IMR-90 (cell line): ENCODE data around the gene RCOR3. TPM values are rescaled to one million over a fixed set of nuclear protein-coding genes. Genes with fewer than 3 reads are reported as not detected.

Experiments
- ATAC-seq: fragments of 200-7000 bp; cut with Tn5 transposase; 2 replicates; pipeline ENCODE4 v1.9.1; 2020; ENCODE audit warnings: low read depth, mild to moderate bottlenecking, moderate library complexity
- BruUV-seq: library from RNA; stranded (reverse); fragments of 400-500 nt; replicated peaks from 2 replicates; lab custom pipeline; 2021; lab: Mats Ljungman, UMichigan
- CTCF ChIA-PET: fragments of 300-600 bp; formaldehyde crosslinking; extraction: SDS; loops from one replicate; lab custom pipeline; 2021; ENCODE audit warnings: antibody characterized with exemption; lab: Yijun Ruan, JAX
- POLR2A ChIA-PET: fragments of 300-600 bp; sonication (Branson Sonifier 250); formaldehyde crosslinking; loops from one replicate; lab custom pipeline; 2022; ENCODE audit warnings: antibody characterized with exemption; ENCODE audit not compliant: unreplicated experiment; lab: Charles Lee
- DNase-seq: peaks from one replicate; pipeline ENCODE4 v3.0.0; 2013
- H2AFZ ChIP-seq: replicated peaks from 2 replicates; pipeline ENCODE3; 2013; ENCODE audit warnings: low read length, mild to moderate bottlenecking; ENCODE audit not compliant: poor library complexity
- H2AK5ac ChIP-seq: 2 replicates; pipeline ENCODE4 v1.6.1; 2013; ENCODE audit warnings: low read depth, low read length, inconsistent platforms
- H2AK9ac ChIP-seq: replicated peaks from 2 replicates; pipeline ENCODE3; 2013; ENCODE audit warnings: mild to moderate bottlenecking, low read depth, low read length, moderate library complexity; ENCODE audit not compliant: poor library complexity
- H2BK120ac ChIP-seq: 2 replicates; pipeline ENCODE4 v1.6.1; 2013; ENCODE audit warnings: low read depth, low read length, inconsistent platforms
- H2BK15ac ChIP-seq: 3 replicates; pipeline ENCODE4 v1.6.1; 2013; ENCODE audit warnings: low read depth, low read length, inconsistent platforms
- H2BK20ac ChIP-seq: 2 replicates; pipeline ENCODE4 v1.6.1; 2013; ENCODE audit warnings: low read depth, mild to moderate bottlenecking, inconsistent platforms, low read length, moderate library complexity
- H2BK5ac ChIP-seq: 2 replicates; pipeline ENCODE4 v1.6.1; 2013; ENCODE audit warnings: mild to moderate bottlenecking, low read depth, low read length, inconsistent platforms; ENCODE audit not compliant: poor library complexity, severe bottlenecking
- H3K14ac ChIP-seq: replicated peaks from 2 replicates; pipeline ENCODE4 v1.6.1; 2013; ENCODE audit warnings: low read depth, low read length, inconsistent platforms
- H3K18ac ChIP-seq: 2 replicates; pipeline ENCODE4 v1.6.1; 2013; ENCODE audit warnings: low read depth, low read length, control low read depth
- H3K23ac ChIP-seq: 2 replicates; pipeline ENCODE4 v1.6.1; 2013; ENCODE audit warnings: low read depth, low read length, inconsistent platforms
- H3K27ac ChIP-seq: 2 replicates; pipeline ENCODE4 v1.5.1; 2013; ENCODE audit warnings: mild to moderate bottlenecking, control low read depth, low read length; ENCODE audit not compliant: insufficient read depth
- H3K27me3 ChIP-seq: 2 replicates; pipeline ENCODE4 v1.6.1; 2013; ENCODE audit warnings: low read length; ENCODE audit not compliant: control insufficient read depth, insufficient read depth
- H3K36me3 ChIP-seq: 2 replicates; pipeline ENCODE4 v1.6.1; 2013; ENCODE audit warnings: low read length, mixed read lengths; ENCODE audit not compliant: control insufficient read depth, insufficient read depth
- H3K4ac ChIP-seq: 2 replicates; pipeline ENCODE4 v1.6.1; 2013; ENCODE audit warnings: low read depth, low read length, inconsistent platforms
- H3K4me1 ChIP-seq: 2 replicates; pipeline ENCODE4 v1.6.1; 2013; ENCODE audit warnings: low read length, mixed read lengths; ENCODE audit not compliant: control insufficient read depth, insufficient read depth
- H3K4me2 ChIP-seq: 2 replicates; pipeline ENCODE4 v1.6.1; 2013; ENCODE audit warnings: low read depth, mild to moderate bottlenecking, control low read depth, low read length, moderate library complexity
- H3K4me3 ChIP-seq: 2 replicates; pipeline ENCODE4 v1.5.1; 2013; ENCODE audit warnings: low read depth, mild to moderate bottlenecking, control low read depth, low read length, moderate library complexity; ENCODE audit not compliant: insufficient read depth
- H3K56ac ChIP-seq: 2 replicates; pipeline ENCODE4 v1.6.1; 2013; ENCODE audit warnings: low read length, inconsistent platforms; ENCODE audit not compliant: insufficient read depth; ENCODE audit errors: extremely low read depth
- H3K79me1 ChIP-seq, 2 experiments: 2 replicates each; pipeline ENCODE4 v1.6.1; 2013; ENCODE audit warnings: low read length in 2 of 2, inconsistent platforms in 1 of 2, low read depth in 1 of 2
- H3K9ac ChIP-seq: 2 replicates; pipeline ENCODE4 v1.6.1; 2013; ENCODE audit warnings: low read depth, low read length, control low read depth
- H3K9me1 ChIP-seq: 2 replicates; pipeline ENCODE4 v1.6.1; 2013; ENCODE audit warnings: low read length, inconsistent platforms; ENCODE audit not compliant: insufficient read depth
- H3K9me3 ChIP-seq: 2 replicates; pipeline ENCODE4 v1.6.1; 2013; ENCODE audit warnings: low read length; ENCODE audit not compliant: control insufficient read depth, insufficient read depth
- H4K20me1 ChIP-seq: 2 replicates; pipeline ENCODE4 v1.6.1; 2013; ENCODE audit warnings: low read length, inconsistent platforms; ENCODE audit not compliant: insufficient read depth
- H4K5ac ChIP-seq: 2 replicates; pipeline ENCODE4 v1.6.1; 2013; ENCODE audit warnings: mild to moderate bottlenecking, low read depth, low read length, control low read depth
- H4K8ac ChIP-seq, 2 experiments: 2 replicates each; pipeline ENCODE4 v1.6.1; 2013; ENCODE audit warnings: low read depth in 2 of 2, low read length in 2 of 2, control low read depth in 1 of 2, inconsistent platforms in 1 of 2
- H4K91ac ChIP-seq: 2 replicates; pipeline ENCODE4 v1.6.1; 2013; ENCODE audit warnings: low read depth, low read length, inconsistent platforms; ENCODE audit not compliant: insufficient read depth
- BHLHE40 ChIP-seq: fragments of 150-350 bp; IDR thresholded peaks from 2 replicates; pipeline ENCODE4 v1.6.1; 2016; ENCODE audit warnings: mild to moderate bottlenecking, low read depth, low read length
- CEBPB ChIP-seq: IDR thresholded peaks from 2 replicates; pipeline ENCODE4 v1.6.1; 2012; ENCODE audit warnings: low read depth, low read length, improper control_type of control experiment
- CHD1 ChIP-seq: IDR thresholded peaks from 2 replicates; pipeline ENCODE4 v1.6.1; 2012; ENCODE audit warnings: low read depth, low read length, improper control_type of control experiment
- CTCF ChIP-seq: conservative IDR thresholded peaks from 2 replicates; pipeline ENCODE4 v1.5.1; 2012; ENCODE audit warnings: mild to moderate bottlenecking, low read depth, low read length, improper control_type of control experiment
- ELK1 ChIP-seq: fragments of 150-350 bp; IDR thresholded peaks from 2 replicates; pipeline ENCODE4 v1.6.1; 2016; ENCODE audit warnings: low read depth, mild to moderate bottlenecking, low read length, moderate library complexity, borderline replicate concordance
- FOS ChIP-seq: fragments of 150-350 bp; IDR thresholded peaks from 2 replicates; pipeline ENCODE4 v1.6.1; 2016; ENCODE audit warnings: low read depth, low read length
- MAFK ChIP-seq: IDR thresholded peaks from 2 replicates; pipeline ENCODE4 v1.6.1; 2012; ENCODE audit warnings: low read depth, low read length, improper control_type of control experiment
- MAZ ChIP-seq: IDR thresholded peaks from 2 replicates; pipeline ENCODE4 v1.6.1; 2012; ENCODE audit warnings: low read depth, mild to moderate bottlenecking, low read length, improper control_type of control experiment, moderate library complexity, borderline replicate concordance
- MXI1 ChIP-seq: IDR thresholded peaks from 2 replicates; pipeline ENCODE4 v1.6.1; 2012; ENCODE audit warnings: low read depth, mild to moderate bottlenecking, low read length, moderate library complexity, borderline replicate concordance
- NFE2L2 ChIP-seq: fragments of 150-350 bp; IDR thresholded peaks from 2 replicates; pipeline ENCODE4 v1.6.1; 2016; ENCODE audit warnings: low read depth, mild to moderate bottlenecking, low read length
- POLR2A ChIP-seq: IDR thresholded peaks from 2 replicates; pipeline ENCODE4 v1.6.1; 2012; ENCODE audit warnings: mild to moderate bottlenecking, low read depth, low read length
- RAD21 ChIP-seq: IDR thresholded peaks from 2 replicates; pipeline ENCODE4 v1.6.1; 2012; ENCODE audit warnings: low read length, improper control_type of control experiment
- RCOR1 ChIP-seq: IDR thresholded peaks from 2 replicates; pipeline ENCODE4 v1.6.1; 2012; ENCODE audit warnings: mild to moderate bottlenecking, low read length, improper control_type of control experiment; ENCODE audit not compliant: insufficient replicate concordance
- RFX5 ChIP-seq: IDR thresholded peaks from 2 replicates; pipeline ENCODE4 v1.8.0; 2012; ENCODE audit warnings: low read depth, mild to moderate bottlenecking, low read length, moderate library complexity
- SMC3 ChIP-seq: fragments of 150-350 bp; IDR thresholded peaks from 2 replicates; pipeline ENCODE4 v1.6.1; 2016; ENCODE audit warnings: low read depth, mild to moderate bottlenecking, antibody characterized with exemption, low read length, moderate library complexity
- WGBS, 2 experiments: methylation state at CpG; one replicate each; pipeline versions ENCODE4 v1.1.5 to v1.1.7; 2013; ENCODE audit warnings: missing lambda C conversion rate in 2 of 2; ENCODE audit not compliant: insufficient read length in 1 of 2; ENCODE audit errors: extremely low coverage in 2 of 2; 5-methylcytosine and 5-hydroxymethylcytosine counted together
- dilution Hi-C: fragments of 300-500 bp; cut with HindIII; formaldehyde crosslinking; loops from one replicate; pipeline ENCODE4 v1.14.3; 2018; ENCODE audit warnings: low sequenced_read_pairs; ENCODE audit not compliant: unreplicated experiment
- in situ Hi-C: fragments of 300-500 bp; cut with MboI; formaldehyde crosslinking; loops from 3 replicates; pipeline ENCODE4 v1.14.3; 2019; ENCODE audit warnings: low sequenced_read_pairs, inconsistent platforms, mixed read lengths
- intact Hi-C: fragments of 100-400 bp; cut with micrococcal nuclease; formaldehyde crosslinking; loops from 2 replicates; pipeline ENCODE4 v1.10.0; 2022
- polyA plus RNA-seq, 3 experiments: library from polyadenylated mRNA; depleted of rRNA; stranded (reverse); fragments of >200 nt; gene quantifications; 2 replicates each; pipeline ENCODE4 v1.2.3, GENCODE V29; 2012; ENCODE audit warnings: low replicate concordance in 1 of 3
- total RNA-seq: library from RNA; depleted of rRNA; stranded (reverse); fragments of >200 nt; gene quantifications from 2 replicates; pipeline ENCODE4 v1.2.3, GENCODE V29; 2012
- TF ChIP-seq, protein P1 (sequence below): fragments of 150-350 bp; IDR thresholded peaks from 2 replicates; pipeline ENCODE4 v1.6.1; 2017; ENCODE audit warnings: mild to moderate bottlenecking, antibody characterized with exemption, low read length, low read depth

Gene RCOR3
- total and polyA plus RNA-seq, 2 of the 4 experiments (the other 2 are of a cell fraction), result 8.1 to 16.4 TPM

- H3K36me3 ChIP-seq, result peaks cover 26% of the 10 kb centered on the region
- H3K27me3 ChIP-seq, result no peaks in the 10 kb centered on the region
- DNase-seq, result peak; percentile 58
- H3K9ac ChIP-seq, result no peak overlapping the region
- no peak for ATAC-seq
- no peak overlapping the region for H2BK20ac ChIP-seq
- no peak overlapping the region for H2AFZ ChIP-seq
- H3K23ac ChIP-seq, result no peak overlapping the region
- peaks cover 3 to 18% of the 10 kb centered on the region in 2 experiments for H3K79me1 ChIP-seq
- BruUV-seq, result no TSS peak
- no peak overlapping the region for H2AK5ac ChIP-seq
- H3K9me1 ChIP-seq, result no peaks in the 10 kb centered on the region
- no peak overlapping the region for H3K27ac ChIP-seq
- no peak overlapping the region for H2AK9ac ChIP-seq
- no peak overlapping the region for H3K56ac ChIP-seq
- H2BK5ac ChIP-seq, result no peak overlapping the region
- dilution Hi-C loops, result no loop called here
- no CpG with 5 or more reads among the region's 4 CpGs for WGBS, 2 experiments
- TF ChIP-seq RCOR1 (no peak), POLR2A (no peak), ELK1 (no peak), RAD21 (no peak), BHLHE40 (no peak), MAFK (no peak), RFX5 (no peak), CEBPB (no peak), FOS (no peak), MXI1 (no peak), MAZ (no peak), CTCF (no peak), CHD1 (no peak), NFE2L2 (no peak), SMC3 (no peak)
- TF ChIP-seq, protein P1, sequence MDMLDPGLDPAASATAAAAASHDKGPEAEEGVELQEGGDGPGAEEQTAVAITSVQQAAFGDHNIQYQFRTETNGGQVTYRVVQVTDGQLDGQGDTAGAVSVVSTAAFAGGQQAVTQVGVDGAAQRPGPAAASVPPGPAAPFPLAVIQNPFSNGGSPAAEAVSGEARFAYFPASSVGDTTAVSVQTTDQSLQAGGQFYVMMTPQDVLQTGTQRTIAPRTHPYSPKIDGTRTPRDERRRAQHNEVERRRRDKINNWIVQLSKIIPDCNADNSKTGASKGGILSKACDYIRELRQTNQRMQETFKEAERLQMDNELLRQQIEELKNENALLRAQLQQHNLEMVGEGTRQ, result no peak
- in situ Hi-C loops, result no loop called here
- no peak overlapping the region for H4K5ac ChIP-seq
- no peak overlapping the region for H3K18ac ChIP-seq
- no peak overlapping the region for H2BK120ac ChIP-seq
- H3K14ac ChIP-seq, result no peak overlapping the region
- no peaks in the 10 kb centered on the region for H3K9me3 ChIP-seq
- POLR2A ChIA-PET, result no interaction called here
- no peaks in the 10 kb centered on the region; the same call in 1 of the 2 replicates for H4K20me1 ChIP-seq
- no peak overlapping the region for H3K4me3 ChIP-seq
- no peak overlapping the region for H3K4ac ChIP-seq
- peaks cover 2% of the 10 kb centered on the region; the same call in 1 of the 2 replicates for H3K4me1 ChIP-seq
- intact Hi-C loops, result no loop called here
- CTCF ChIA-PET, result no interaction called here
- H4K91ac ChIP-seq, result no peak overlapping the region
- no peak overlapping the region for H2BK15ac ChIP-seq
- H3K4me2 ChIP-seq, result no peak overlapping the region
- no peak overlapping the region for H4K8ac ChIP-seq
Observed at GRCh38 chr1:211285196-211285595, 26.0 kb downstream of the RCOR3 start.
